HL-60 (cell line): ENCODE data around the gene WFDC8.

Source experiments
- DNase-seq, 2 experiments: peaks; one replicate each; pipeline ENCODE4 v3.0.0-alpha.2; 2010 to 2020; ENCODE audit warnings: low read depth in 1 of 2, low spot score in 1 of 2
- H3K27ac ChIP-seq: fragments of 250-450 bp; sonication (Bioruptor Pico); replicated peaks from 2 replicates; pipeline ENCODE4 v1.5.1; 2020; ENCODE audit warnings: mild to moderate bottlenecking, moderate library complexity
- H3K27me3 ChIP-seq: fragments of 250-450 bp; sonication (Bioruptor Pico); 2 replicates; pipeline ENCODE4 v1.5.1; 2021; ENCODE audit warnings: mild to moderate bottlenecking, moderate library complexity; ENCODE audit not compliant: insufficient read depth, poor library complexity, severe bottlenecking
- H3K4me3 ChIP-seq: replicated peaks from 2 replicates; pipeline ENCODE4 v1.5.1; 2011; ENCODE audit warnings: mild to moderate bottlenecking, control low read depth, low read length; ENCODE audit not compliant: insufficient read depth
- CTCF ChIP-seq: IDR thresholded peaks from one replicate; pipeline ENCODE4 v1.5.1; 2011; ENCODE audit warnings: low read length, control low read depth, inconsistent platforms; ENCODE audit not compliant: insufficient read depth
- GABPA ChIP-seq: IDR thresholded peaks from 2 replicates; pipeline ENCODE4 v1.6.1; 2012; ENCODE audit warnings: low read depth
- POLR2AphosphoS5 ChIP-seq: IDR thresholded peaks from 2 replicates; pipeline ENCODE4 v1.6.1; 2012; ENCODE audit warnings: low read depth
- SPI1 ChIP-seq: IDR thresholded peaks from 2 replicates; pipeline ENCODE4 v1.6.1; 2012; ENCODE audit warnings: low read depth, mild to moderate bottlenecking, borderline replicate concordance
- TF ChIP-seq, protein P1 (sequence below): IDR thresholded peaks from 2 replicates; pipeline ENCODE4 v1.6.1; 2012; ENCODE audit warnings: low read depth; ENCODE audit not compliant: insufficient replicate concordance

WFDC8 gene

GRCh38 chr20:45503403-45503802 is 75.7 kb downstream of the WFDC8 start:
- DNase-seq: no peak
- H3K4me3 ChIP-seq: no peak overlapping the region
- peaks cover 5% of the 10 kb centered on the region for H3K27me3 ChIP-seq
- H3K27ac ChIP-seq: no peak overlapping the region
- no peak for TF ChIP-seq POLR2AphosphoS5
- TF ChIP-seq, protein P1, sequence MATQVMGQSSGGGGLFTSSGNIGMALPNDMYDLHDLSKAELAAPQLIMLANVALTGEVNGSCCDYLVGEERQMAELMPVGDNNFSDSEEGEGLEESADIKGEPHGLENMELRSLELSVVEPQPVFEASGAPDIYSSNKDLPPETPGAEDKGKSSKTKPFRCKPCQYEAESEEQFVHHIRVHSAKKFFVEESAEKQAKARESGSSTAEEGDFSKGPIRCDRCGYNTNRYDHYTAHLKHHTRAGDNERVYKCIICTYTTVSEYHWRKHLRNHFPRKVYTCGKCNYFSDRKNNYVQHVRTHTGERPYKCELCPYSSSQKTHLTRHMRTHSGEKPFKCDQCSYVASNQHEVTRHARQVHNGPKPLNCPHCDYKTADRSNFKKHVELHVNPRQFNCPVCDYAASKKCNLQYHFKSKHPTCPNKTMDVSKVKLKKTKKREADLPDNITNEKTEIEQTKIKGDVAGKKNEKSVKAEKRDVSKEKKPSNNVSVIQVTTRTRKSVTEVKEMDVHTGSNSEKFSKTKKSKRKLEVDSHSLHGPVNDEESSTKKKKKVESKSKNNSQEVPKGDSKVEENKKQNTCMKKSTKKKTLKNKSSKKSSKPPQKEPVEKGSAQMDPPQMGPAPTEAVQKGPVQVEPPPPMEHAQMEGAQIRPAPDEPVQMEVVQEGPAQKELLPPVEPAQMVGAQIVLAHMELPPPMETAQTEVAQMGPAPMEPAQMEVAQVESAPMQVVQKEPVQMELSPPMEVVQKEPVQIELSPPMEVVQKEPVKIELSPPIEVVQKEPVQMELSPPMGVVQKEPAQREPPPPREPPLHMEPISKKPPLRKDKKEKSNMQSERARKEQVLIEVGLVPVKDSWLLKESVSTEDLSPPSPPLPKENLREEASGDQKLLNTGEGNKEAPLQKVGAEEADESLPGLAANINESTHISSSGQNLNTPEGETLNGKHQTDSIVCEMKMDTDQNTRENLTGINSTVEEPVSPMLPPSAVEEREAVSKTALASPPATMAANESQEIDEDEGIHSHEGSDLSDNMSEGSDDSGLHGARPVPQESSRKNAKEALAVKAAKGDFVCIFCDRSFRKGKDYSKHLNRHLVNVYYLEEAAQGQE: no peak
- no peak for TF ChIP-seq SPI1
- TF ChIP-seq CTCF: no peak
- no peak for TF ChIP-seq GABPA

GRCh38 chr20:45502561-45502960 is 76.5 kb downstream of the WFDC8 start:
- TF ChIP-seq, protein P1: no peak
- TF ChIP-seq POLR2AphosphoS5: no peak
- TF ChIP-seq SPI1: no peak
- no peak for TF ChIP-seq CTCF
- no peak for TF ChIP-seq GABPA
- H3K27me3 ChIP-seq: peaks cover 5% of the 10 kb centered on the region
- DNase-seq: no peak
- H3K27ac ChIP-seq: no peak overlapping the region
- H3K4me3 ChIP-seq: no peak overlapping the region
